Subcutaneous abdominal adipose tissue (tissue), 5 donors: ENCODE data around the gene PANK1.

Source experiments
- H3K27ac ChIP-seq: one replicate; pipeline ENCODE4 v1.7.0; 2013; ENCODE audit warnings: low read depth, mild to moderate bottlenecking, inconsistent platforms, low read length, moderate library complexity
- H3K27me3 ChIP-seq, 5 donors: one replicate each; pipeline ENCODE4 v1.7.0; 2013; ENCODE audit warnings: low read length in 5 of 5, inconsistent platforms in 1 of 5; ENCODE audit not compliant: control insufficient read depth in 5 of 5, insufficient read depth in 4 of 5
- H3K36me3 ChIP-seq, 5 donors: one replicate each; pipeline ENCODE4 v1.7.0; 2013; ENCODE audit warnings: low read length in 5 of 5; ENCODE audit not compliant: control insufficient read depth in 5 of 5, insufficient read depth in 5 of 5
- H3K4me1 ChIP-seq, 5 donors: one replicate each; pipeline ENCODE4 v1.7.0; 2013; ENCODE audit warnings: low read length in 5 of 5, mild to moderate bottlenecking in 3 of 5, moderate library complexity in 1 of 5; ENCODE audit not compliant: control insufficient read depth in 5 of 5, insufficient read depth in 5 of 5
- H3K4me3 ChIP-seq, 5 donors: one replicate each; pipeline ENCODE4 v1.7.0; 2013; ENCODE audit warnings: low read length in 5 of 5, low read depth in 1 of 5
- H3K9ac ChIP-seq, 5 donors: one replicate each; pipeline ENCODE4 v1.7.0; 2013; ENCODE audit warnings: low read length in 5 of 5, mild to moderate bottlenecking in 4 of 5, moderate library complexity in 3 of 5
- H3K9me3 ChIP-seq, 5 donors: one replicate each; pipeline ENCODE4 v1.7.0; 2013; ENCODE audit warnings: low read length in 5 of 5; ENCODE audit not compliant: control insufficient read depth in 5 of 5
- donor health status: healthy.
- donor health status: healthy.
- donor health status: healthy.
- donor health status: healthy.
- donor health status: healthy.

The PANK1 gene

DNA sequence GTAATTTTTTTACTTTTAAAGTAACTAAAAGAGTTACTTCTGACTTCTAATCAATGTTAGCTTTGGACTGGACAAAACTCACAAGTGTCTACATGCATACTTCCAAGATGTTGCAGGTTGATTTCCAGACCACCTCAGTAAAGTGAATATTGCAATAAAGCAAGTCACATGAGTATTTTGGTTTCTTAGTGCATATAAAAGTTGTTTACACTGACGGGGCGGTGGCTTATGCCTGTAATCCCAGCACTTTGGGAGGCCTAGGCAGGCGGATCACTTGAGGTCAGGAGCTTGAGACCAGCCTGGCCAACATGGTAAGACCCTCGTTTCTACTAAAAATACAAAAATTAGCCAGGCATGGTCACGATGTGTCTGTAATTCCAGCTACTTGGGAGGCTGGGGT is 40.8 kb downstream of the PANK1 start:
- Histone ChIP-seq H3K4me3 (no peak overlapping the region), H3K27me3 (no peaks in the 10 kb centered on the region), H3K4me1 (no peaks in the 10 kb centered on the region), H3K9me3 (no peaks in the 10 kb centered on the region), H3K27ac (no peak overlapping the region), H3K9ac (no peak overlapping the region), H3K36me3 (no peaks in the 10 kb centered on the region)

DNA sequence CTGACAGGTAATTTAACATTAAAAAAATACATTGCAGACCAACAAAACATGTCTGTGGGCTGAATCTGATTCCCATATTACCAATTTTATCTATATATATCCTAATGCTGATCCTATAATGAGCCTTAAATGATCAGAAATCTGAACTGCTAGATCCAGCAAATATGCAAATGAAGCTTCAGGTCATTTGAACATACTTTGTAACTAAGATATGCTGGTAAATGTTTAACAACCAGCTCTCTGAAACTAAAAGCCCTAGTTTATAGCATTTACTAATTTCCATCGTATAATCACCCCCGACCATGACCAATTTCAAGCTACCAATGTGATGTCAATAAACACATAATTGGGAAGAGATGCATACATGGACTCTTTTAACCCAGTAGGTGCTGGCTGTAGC is 42.1 kb downstream of the PANK1 start:
- Histone ChIP-seq H3K9ac (no peak overlapping the region), H3K9me3 (no peaks in the 10 kb centered on the region), H3K4me1 (no peaks in the 10 kb centered on the region), H3K4me3 (no peak overlapping the region), H3K27me3 (no peaks in the 10 kb centered on the region), H3K36me3 (peaks cover 0 to 3% (median 0%) of the 10 kb centered on the region in 5 donors), H3K27ac (no peak overlapping the region)

DNA sequence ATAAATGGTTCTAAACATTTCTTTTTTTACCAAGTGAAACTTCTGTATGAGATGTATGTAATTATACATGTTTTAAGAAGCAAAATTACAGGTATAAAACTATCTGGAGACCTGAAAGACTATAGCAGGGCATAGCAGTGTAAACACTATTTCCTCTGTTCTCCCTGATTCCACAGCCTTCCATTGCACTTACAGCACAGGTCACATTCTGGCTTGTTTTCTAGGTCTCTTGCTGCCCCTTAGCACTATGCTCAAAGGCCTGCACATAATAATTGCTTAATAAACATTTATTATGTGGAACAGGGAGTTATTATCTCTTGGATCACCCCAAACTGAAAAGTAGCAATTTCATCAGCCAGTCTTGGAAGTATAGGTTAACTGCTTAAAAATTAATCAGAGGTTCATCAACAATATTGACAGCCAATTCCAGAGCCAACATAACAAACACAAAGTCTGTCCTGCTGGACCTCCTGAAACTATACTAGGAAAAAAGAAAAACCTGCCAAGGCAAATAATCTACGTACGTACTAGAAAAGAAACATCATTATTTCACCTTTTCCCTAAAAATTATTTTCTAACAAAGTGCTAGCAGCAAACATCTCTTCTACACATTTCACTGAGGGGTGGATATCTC is 43.2 kb downstream of the PANK1 start:
- Histone ChIP-seq H3K4me3 (no peak overlapping the region), H3K27me3 (no peaks in the 10 kb centered on the region), H3K9ac (no peak overlapping the region), H3K27ac (no peak overlapping the region), H3K4me1 (no peaks in the 10 kb centered on the region), H3K9me3 (no peaks in the 10 kb centered on the region), H3K36me3 (peaks cover 0 to 3% (median 0%) of the 10 kb centered on the region in 5 donors)

DNA sequence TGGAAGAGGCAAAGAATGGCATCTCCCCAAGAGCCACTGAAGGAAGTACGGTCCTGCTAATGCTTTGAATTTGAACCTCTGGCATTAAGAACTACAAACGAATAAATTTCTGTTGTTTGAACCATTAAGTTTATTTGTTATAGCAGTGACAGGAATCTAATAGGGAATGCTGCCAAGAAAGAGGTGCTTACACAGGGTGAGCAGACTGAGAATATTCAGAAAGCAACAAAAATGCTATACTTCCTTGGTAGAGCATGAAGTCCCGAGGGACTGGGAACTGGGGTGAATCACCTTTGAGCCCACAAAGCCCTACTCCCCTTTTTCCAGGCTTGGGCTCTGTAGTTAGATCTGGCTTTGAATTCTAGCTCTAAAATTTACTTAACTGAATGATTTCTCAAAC is 45.0 kb downstream of the PANK1 start:
- Histone ChIP-seq H3K27me3 (no peaks in the 10 kb centered on the region), H3K4me1 (no peaks in the 10 kb centered on the region), H3K36me3 (peaks cover 0 to 3% (median 0%) of the 10 kb centered on the region in 5 donors), H3K4me3 (no peak overlapping the region), H3K27ac (no peak overlapping the region), H3K9me3 (no peaks in the 10 kb centered on the region), H3K9ac (no peak overlapping the region)

DNA sequence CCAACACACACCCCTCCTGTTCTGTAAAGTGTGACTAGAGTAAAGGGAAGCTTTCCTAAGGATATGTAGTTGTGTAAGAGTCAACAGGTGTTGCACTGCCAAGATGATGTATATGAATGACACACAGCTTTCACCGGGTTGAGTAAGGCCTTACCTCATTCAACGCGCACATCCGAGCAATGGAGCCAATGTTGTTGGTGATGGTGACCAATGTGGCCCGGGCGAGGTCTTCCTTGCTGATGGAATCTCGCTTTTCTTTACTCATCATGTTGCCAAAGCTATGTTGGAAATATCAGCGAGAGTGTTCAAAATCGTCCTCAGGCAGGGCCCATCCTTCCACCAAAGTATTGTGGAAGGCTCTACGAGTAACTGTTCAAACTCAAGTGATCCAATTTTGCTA is 52.0 kb downstream of the PANK1 start:
- Histone ChIP-seq H3K4me3 (no peak overlapping the region), H3K27me3 (no peaks in the 10 kb centered on the region), H3K27ac (no peak overlapping the region), H3K4me1 (peaks cover 0 to 15% (median 11%) of the 10 kb centered on the region in 5 donors), H3K36me3 (peaks cover 0 to 5% (median 0%) of the 10 kb centered on the region in 5 donors), H3K9me3 (no peaks in the 10 kb centered on the region), H3K9ac (no peak overlapping the region)

DNA sequence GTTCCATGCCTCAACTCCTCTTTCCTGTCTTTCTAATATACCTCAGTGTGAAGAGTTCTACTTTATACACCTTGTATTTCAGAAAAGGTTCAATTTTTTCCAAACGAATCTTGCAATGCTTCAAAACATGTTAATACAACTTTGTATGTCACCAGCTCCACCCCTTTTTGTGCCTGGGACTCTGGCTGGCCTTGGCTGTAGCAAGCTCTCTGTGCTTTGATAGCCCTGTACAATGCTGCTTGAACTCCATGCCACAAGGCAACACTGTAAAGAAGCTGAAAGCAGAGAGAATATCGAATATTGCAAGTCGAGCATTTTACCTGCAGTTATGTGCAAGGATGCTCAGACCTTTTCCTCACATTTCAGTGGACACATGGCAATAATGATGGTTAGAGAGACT is 52.5 kb downstream of the PANK1 start:
- Histone ChIP-seq H3K27ac (peak overlapping the region; percentile 47), H3K4me3 (peak overlapping the region in 1 of 5 donors; percentile 28), H3K27me3 (no peaks in the 10 kb centered on the region), H3K4me1 (peaks cover 0 to 15% (median 11%) of the 10 kb centered on the region in 5 donors), H3K9ac (no peak overlapping the region), H3K36me3 (peaks cover 0 to 4% (median 0%) of the 10 kb centered on the region in 5 donors), H3K9me3 (no peaks in the 10 kb centered on the region)

DNA sequence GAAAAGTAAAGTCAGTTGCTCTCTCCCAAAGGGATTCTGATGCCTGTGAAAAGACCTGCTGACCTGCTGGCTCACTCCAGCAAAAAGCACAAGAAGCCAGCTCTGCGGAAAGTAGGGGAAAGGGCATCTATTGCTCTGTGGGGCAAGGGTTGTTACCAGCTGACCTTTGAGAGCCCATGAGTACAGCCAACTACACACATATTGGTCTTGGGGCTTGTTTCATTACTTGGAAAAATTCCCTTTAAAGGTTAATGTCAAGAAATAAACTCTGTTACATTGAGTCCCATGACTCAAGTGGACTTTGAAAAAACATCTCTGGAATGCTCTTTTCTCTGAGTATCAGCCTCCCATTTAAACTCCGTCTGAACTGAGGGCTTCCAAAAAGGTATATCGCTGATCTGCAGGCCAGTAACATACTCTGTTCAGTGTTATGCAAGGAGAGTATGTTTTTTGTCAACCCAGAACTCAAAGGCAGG is 53.2 kb downstream of the PANK1 start:
- peaks cover 0 to 15% (median 11%) of the 10 kb centered on the region in 5 donors for H3K4me1 ChIP-seq
- H3K27me3 ChIP-seq: no peaks in the 10 kb centered on the region
- H3K36me3 ChIP-seq: peaks cover 0 to 4% (median 0%) of the 10 kb centered on the region in 5 donors
- H3K4me3 ChIP-seq: peak overlapping the region in 4 of 5 donors; percentile 1 to 41 (median 16)
- H3K27ac ChIP-seq: peak overlapping the region; percentile 47
- no peaks in the 10 kb centered on the region for H3K9me3 ChIP-seq
- H3K9ac ChIP-seq: no peak overlapping the region

DNA sequence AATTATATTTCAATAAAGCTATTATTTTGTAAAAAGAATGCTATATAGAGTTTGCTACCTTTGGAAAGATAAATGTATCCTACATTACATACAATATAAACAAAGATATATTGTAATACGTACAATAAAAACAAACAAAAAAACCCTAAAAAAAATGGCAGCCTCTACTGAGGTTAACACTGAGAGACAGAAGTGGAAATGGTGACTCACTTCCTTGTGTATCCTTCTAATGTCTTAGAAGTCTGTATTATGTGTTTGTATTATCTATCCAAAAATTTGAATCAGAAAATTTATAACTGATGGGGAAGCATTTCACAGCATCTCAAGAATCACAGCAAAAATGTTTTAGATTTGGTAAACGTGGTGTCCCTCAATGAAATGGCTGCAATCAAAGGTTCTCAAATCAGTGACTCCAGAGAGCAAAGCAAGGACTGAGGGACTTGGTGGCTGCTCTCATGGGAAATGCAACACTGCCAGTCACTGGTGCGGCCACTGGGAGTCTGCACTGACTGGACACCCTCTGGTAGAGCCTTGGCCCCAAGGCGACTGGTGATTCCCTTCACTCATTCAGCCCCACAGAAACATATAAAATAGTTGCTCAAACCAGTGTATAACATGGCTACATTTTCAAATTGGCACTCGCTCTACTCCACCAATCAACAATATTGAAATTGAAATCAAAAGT is 53.8 kb downstream of the PANK1 start:
- Histone ChIP-seq H3K9me3 (no peaks in the 10 kb centered on the region), H3K9ac (no peak overlapping the region), H3K27me3 (no peaks in the 10 kb centered on the region), H3K36me3 (peaks cover 0 to 4% (median 0%) of the 10 kb centered on the region in 5 donors), H3K4me3 (peak overlapping the region in 4 of 5 donors; percentile 1 to 41 (median 16)), H3K27ac (peak overlapping the region; percentile 38), H3K4me1 (peaks cover 0 to 15% (median 11%) of the 10 kb centered on the region in 5 donors)

DNA sequence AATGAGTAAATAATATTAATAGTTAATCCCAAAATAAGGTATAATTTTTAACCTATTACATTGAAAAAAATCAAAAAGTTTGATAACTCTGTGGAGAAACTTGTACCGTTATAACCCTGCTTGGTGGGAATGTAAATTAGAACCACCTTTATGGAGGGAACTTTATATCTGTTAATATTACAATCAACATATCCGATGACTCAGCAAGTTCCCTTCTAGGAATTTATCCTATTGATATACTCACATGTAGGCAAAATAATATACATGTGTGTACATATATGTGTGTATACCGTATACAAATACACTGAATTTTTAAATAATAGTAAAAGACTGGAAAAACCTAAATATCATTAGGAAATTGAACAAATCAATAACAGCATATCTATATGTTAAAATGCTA is 54.7 kb downstream of the PANK1 start:
- Histone ChIP-seq H3K27ac (no peak overlapping the region), H3K4me3 (no peak overlapping the region), H3K36me3 (peaks cover 0 to 4% (median 0%) of the 10 kb centered on the region in 5 donors), H3K27me3 (no peaks in the 10 kb centered on the region), H3K9ac (no peak overlapping the region), H3K4me1 (peaks cover 0 to 15% (median 11%) of the 10 kb centered on the region in 5 donors), H3K9me3 (no peaks in the 10 kb centered on the region)

DNA sequence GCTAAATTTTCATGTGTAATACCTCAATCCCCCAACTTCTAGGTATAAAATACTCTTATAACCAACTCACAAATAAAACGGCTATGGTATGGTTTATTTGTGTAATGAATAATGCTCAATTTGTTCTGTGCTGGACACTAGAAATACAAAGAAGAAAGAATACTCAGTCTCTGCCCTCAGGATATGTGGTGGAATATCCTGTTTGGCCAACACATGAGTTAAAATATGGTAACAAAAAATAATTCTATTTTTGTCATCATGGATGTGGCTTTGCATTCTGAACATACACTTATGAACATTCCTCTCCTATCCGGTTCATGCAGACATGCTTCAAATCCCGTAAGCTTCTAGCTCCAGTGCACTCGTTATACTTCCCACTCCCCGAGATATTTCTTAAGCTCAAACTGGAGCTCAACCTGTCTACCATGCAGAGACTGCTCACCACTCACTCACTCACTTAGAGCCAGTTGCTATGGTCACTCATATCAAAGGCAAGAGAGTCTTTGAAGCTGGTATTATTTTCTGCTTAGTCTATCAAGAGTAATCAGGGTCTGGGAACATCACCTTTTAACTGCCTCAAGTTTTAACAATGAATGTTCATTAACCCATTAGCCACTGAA is 55.8 kb downstream of the PANK1 start:
- Histone ChIP-seq H3K27me3 (no peaks in the 10 kb centered on the region), H3K27ac (no peak overlapping the region), H3K4me1 (peaks cover 0 to 15% (median 11%) of the 10 kb centered on the region in 5 donors), H3K36me3 (peaks cover 0 to 4% (median 0%) of the 10 kb centered on the region in 5 donors), H3K4me3 (no peak overlapping the region), H3K9ac (no peak overlapping the region), H3K9me3 (no peaks in the 10 kb centered on the region)
